HCT116 (cell line): Measurements from ENCODE around the gene SEC23A. TPM values are rescaled to one million over a fixed set of nuclear protein-coding genes. Genes with fewer than 3 reads are reported as not detected.
A peak's percentile ranks its signal among the peaks of the same experiment; 100 is the strongest.
"Not testable (repeated sequence)": the region's sequence is repeated elsewhere in the genome, so short reads cannot be mapped to it uniquely, and the experiment has no call there.

Source experiments
- ATAC-seq: fragments of 200-7000 bp; cut with Tn5 transposase; 2 replicates; pipeline ENCODE4 v1.9.1; 2020; ENCODE audit warnings: mild to moderate bottlenecking, moderate library complexity
- BruUV-seq: library from RNA; stranded (reverse); fragments of 400-500 nt; replicated peaks from 2 replicates; lab custom pipeline; 2021; lab: Mats Ljungman, UMichigan
- CTCF ChIA-PET: fragments of 300-600 bp; sonication (Branson Sonifier 250); formaldehyde crosslinking; loops from one replicate; lab custom pipeline; 2021; ENCODE audit warnings: antibody characterized with exemption; lab: Charles Lee
- POLR2A ChIA-PET: fragments of 300-600, 350-600 bp; sonication (Branson Sonifier 250); formaldehyde crosslinking; loops from one replicate; lab custom pipeline; 2021; ENCODE audit warnings: antibody characterized with exemption; lab: Charles Lee
- RAD21 ChIA-PET, 2 experiments: fragments of 300-600 bp; sonication (Branson Sonifier 250); formaldehyde crosslinking; loops; one replicate each; lab custom pipeline; 2023; ENCODE audit warnings: low total read pairs in 2 of 2; ENCODE audit not compliant: uncharacterized antibody in 2 of 2, unreplicated experiment in 2 of 2, low non-redundant PET in 1 of 2; lab: Charles Lee
- DNase-seq: peaks from one replicate; pipeline ENCODE4 v3.0.0-alpha.2; 2010; ENCODE audit warnings: low read depth, low spot score
- H2AFZ ChIP-seq: fragments of 200-600 bp; shearing (Covaris generic), sonication (generic); 2 replicates; pipeline ENCODE4 v1.6.1; 2017; ENCODE audit warnings: low read depth, mixed run types, mixed read lengths, antibody characterized with exemption, low read length; ENCODE audit not compliant: poor library complexity, severe bottlenecking
- H3K27ac ChIP-seq: 2 replicates; pipeline ENCODE4 v1.5.1; 2012; ENCODE audit warnings: low read depth, low read length
- H3K27me3 ChIP-seq: fragments of 200-600 bp; sonication (generic); 2 replicates; pipeline ENCODE4 v1.6.1; 2016; ENCODE audit warnings: mixed run types, low read length, mixed read lengths; ENCODE audit not compliant: insufficient read depth
- H3K36me3 ChIP-seq, 2 experiments: fragments of 200-500 bp in 1 of 2; fragments of 200-600 bp in 1 of 2; sonication (Bioruptor generic) in 1 of 2; sonication (generic) in 1 of 2; 2 replicates each; pipeline versions ENCODE4 v1.5.1 to v1.6.1; 2014 to 2016; ENCODE audit warnings: low read length in 2 of 2, inconsistent platforms in 1 of 2, mixed read lengths in 1 of 2, mixed run types in 1 of 2; ENCODE audit not compliant: insufficient read depth in 2 of 2, control insufficient read depth in 1 of 2
- H3K4me1 ChIP-seq, 2 experiments: fragments of 200-600 bp in 1 of 2; sonication (generic) in 1 of 2; 2 replicates each; pipeline versions ENCODE4 v1.5.1 to v1.6.1; 2012 to 2017; ENCODE audit warnings: low read length in 2 of 2, inconsistent platforms in 1 of 2, mild to moderate bottlenecking in 1 of 2, mixed read lengths in 1 of 2, mixed run types in 1 of 2, moderate library complexity in 1 of 2; ENCODE audit not compliant: insufficient read depth in 2 of 2, control insufficient read depth in 1 of 2
- H3K4me2 ChIP-seq: fragments of 200-600 bp; sonication (generic); 2 replicates; pipeline ENCODE4 v1.6.1; 2017; ENCODE audit warnings: mixed run types, low read length, mixed read lengths
- H3K4me3 ChIP-seq, 2 experiments: fragments of 200-600 bp in 1 of 2; sonication (generic) in 1 of 2; replicated peaks in 1 of 2; 2 replicates each; pipeline ENCODE4 v1.5.1; 2011 to 2016; ENCODE audit warnings: low read length in 2 of 2, control low read depth in 1 of 2, low read depth in 1 of 2, mild to moderate bottlenecking in 1 of 2, mixed read lengths in 1 of 2, mixed run types in 1 of 2
- H3K79me2 ChIP-seq: fragments of 200-600 bp; sonication (generic); 2 replicates; pipeline ENCODE4 v1.6.1; 2017; ENCODE audit warnings: mild to moderate bottlenecking, mixed run types, low read length, moderate library complexity, mixed read lengths; ENCODE audit not compliant: insufficient read depth
- H3K9ac ChIP-seq: fragments of 200-600 bp; sonication (generic); 2 replicates; pipeline ENCODE4 v1.6.1; 2016; ENCODE audit warnings: low read length, mixed read lengths
- H3K9me2 ChIP-seq: fragments of 200-600 bp; sonication (generic), shearing (Covaris generic); 2 replicates; pipeline ENCODE4 v1.6.1; 2017; ENCODE audit warnings: mixed run types, mild to moderate bottlenecking, moderate library complexity; ENCODE audit not compliant: insufficient read depth
- H3K9me3 ChIP-seq, 2 experiments: fragments of 200-500 bp in 1 of 2; fragments of 200-600 bp in 1 of 2; sonication (Bioruptor generic) in 1 of 2; sonication (generic) in 1 of 2; 2 replicates each; pipeline ENCODE4 v1.6.1; 2014 to 2017; ENCODE audit warnings: low read length in 2 of 2, mixed read lengths in 2 of 2, inconsistent platforms in 1 of 2, low read depth in 1 of 2, mild to moderate bottlenecking in 1 of 2, mixed run types in 1 of 2, moderate library complexity in 1 of 2; ENCODE audit not compliant: control insufficient read depth in 1 of 2, insufficient read depth in 1 of 2
- H4K20me1 ChIP-seq: fragments of 200-600 bp; sonication (generic), shearing (Covaris generic); 2 replicates; pipeline ENCODE4 v1.6.1; 2017; ENCODE audit warnings: mixed run types, mild to moderate bottlenecking, moderate library complexity; ENCODE audit not compliant: insufficient read depth
- EGR1 ChIP-seq: IDR thresholded peaks from 2 replicates; pipeline ENCODE4 v1.6.1; 2012; ENCODE audit warnings: low read depth
- EZH2 ChIP-seq: fragments of 200-600 bp; sonication (generic); IDR thresholded peaks from 2 replicates; pipeline ENCODE4 v1.6.1; 2017; ENCODE audit warnings: antibody characterized with exemption, mixed run types
- EZH2phosphoT487 ChIP-seq: fragments of 200-600 bp; IDR thresholded peaks from 2 replicates; pipeline ENCODE4 v1.6.1; 2018; ENCODE audit warnings: antibody characterized with exemption, borderline replicate concordance
- POLR2AphosphoS5 ChIP-seq: IDR thresholded peaks from 2 replicates; pipeline ENCODE4 v1.6.1; 2011; ENCODE audit warnings: mild to moderate bottlenecking, low read depth, low read length, moderate library complexity
- RAD21 ChIP-seq: IDR thresholded peaks from 2 replicates; pipeline ENCODE4 v1.6.1; 2012; ENCODE audit warnings: low read depth, mild to moderate bottlenecking
- YY1 ChIP-seq: IDR thresholded peaks from 2 replicates; pipeline ENCODE4 v1.6.1; 2011; ENCODE audit warnings: low read length, low read depth, moderate library complexity, mild to moderate bottlenecking; ENCODE audit not compliant: insufficient replicate concordance; ENCODE audit errors: extremely low read depth
- ZFX ChIP-seq: fragments of 450-650 bp; IDR thresholded peaks from 2 replicates; pipeline ENCODE4 v1.6.1; 2017
- ZNF274 ChIP-seq: fragments of 200-500 bp; sonication (Bioruptor generic); IDR thresholded peaks from 2 replicates; pipeline ENCODE4 v1.6.1; 2014; ENCODE audit warnings: mild to moderate bottlenecking, low read depth, low read length, inconsistent platforms
- intact Hi-C: fragments of 100-400 bp; cut with micrococcal nuclease; formaldehyde crosslinking; loops from 2 replicates; pipeline ENCODE4 v1.10.0; 2022
- total RNA-seq: library from RNA; stranded (reverse); gene quantifications from one replicate; pipeline ENCODE4 v1.2.1, GENCODE V29; 2021; ENCODE audit not compliant: unreplicated experiment
- TF ChIP-seq, protein P1 (sequence below): IDR thresholded peaks from 2 replicates; pipeline ENCODE4 v1.6.1; 2012
- TF ChIP-seq, protein P2 (sequence below), 3 experiments: fragments of 200-600 bp in 1 of 3; sonication (generic) in 1 of 3; IDR thresholded peaks in 2 of 3; conservative IDR thresholded peaks in 1 of 3; 2 replicates each; pipeline ENCODE4 v1.5.1; 2012 to 2017; ENCODE audit warnings: low read depth in 2 of 3, low read length in 2 of 3, antibody characterized with exemption in 1 of 3, borderline replicate concordance in 1 of 3, control low read depth in 1 of 3, mild to moderate bottlenecking in 1 of 3, mixed read lengths in 1 of 3, mixed run types in 1 of 3, moderate library complexity in 1 of 3; ENCODE audit not compliant: insufficient read depth in 1 of 3

Gene SEC23A
- total RNA-seq, 1 experiment from 2014 or later = 81.7 TPM

DNA sequence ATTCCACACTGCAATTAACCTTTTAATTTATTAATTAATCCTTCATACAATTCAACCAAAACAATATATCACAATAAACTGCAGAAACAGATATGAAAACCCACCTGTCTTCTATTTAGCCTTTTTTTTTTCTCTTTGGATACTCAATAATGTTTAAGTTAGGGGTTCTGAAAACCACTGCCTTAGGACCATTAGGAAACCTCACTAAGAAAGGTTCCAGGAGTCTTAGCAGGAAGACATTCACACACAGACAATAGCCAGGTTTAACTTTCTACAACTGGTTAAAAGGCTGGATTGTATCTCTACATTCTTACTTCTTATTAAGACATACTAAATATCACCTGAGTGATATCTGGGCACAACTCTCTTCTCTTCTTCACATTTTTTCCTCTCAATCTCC, 3.3 kb downstream of the SEC23A start:
- no peak overlapping the region for H3K4me3 ChIP-seq
- BruUV-seq = TSS peak; percentile 11

DNA sequence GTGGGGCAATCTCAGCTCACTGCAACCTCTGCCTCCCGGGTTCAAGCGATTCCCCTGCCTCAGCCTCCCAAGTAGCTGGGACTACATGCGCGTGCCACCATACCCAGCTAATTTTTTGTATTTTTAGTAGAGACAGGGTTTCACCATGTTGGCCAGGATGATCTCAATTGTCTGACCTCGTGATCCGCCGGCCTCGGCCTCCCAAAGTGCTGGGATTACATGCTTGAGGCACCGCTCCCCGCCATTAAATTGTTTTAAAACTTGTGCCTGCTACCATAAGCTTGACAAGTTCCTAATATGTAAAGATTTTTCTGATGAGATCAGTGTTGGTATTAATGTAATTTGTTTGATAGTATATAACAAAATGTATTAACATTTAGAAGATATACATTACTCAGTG, 3.8 kb downstream of the SEC23A start:
- peaks cover 0 to 14% of the 10 kb centered on the region in 2 experiments; a peak in 3 of 4 replicates for H3K4me1 ChIP-seq
- H3K4me3 ChIP-seq, BruUV-seq, DNase-seq, H3K9me3 ChIP-seq, ATAC-seq, H3K27ac ChIP-seq, H3K36me3 ChIP-seq, RAD21 ChIA-PET, H3K4me2 ChIP-seq, CTCF ChIA-PET, intact Hi-C loops, H3K9me2 ChIP-seq, H3K27me3 ChIP-seq, H3K9ac ChIP-seq, H2AFZ ChIP-seq, H4K20me1 ChIP-seq, POLR2A ChIA-PET: not testable (repeated sequence)
- H3K79me2 ChIP-seq = peaks cover 91% of the 10 kb centered on the region

More for the DNA sequence above, 3.3 kb downstream of the SEC23A start:
- intact Hi-C loops = no loop called here
- ChIA-PET POLR2A (no interaction called here), CTCF (no interaction called here), RAD21 (no interaction called here)
- Histone ChIP-seq H3K4me2 (no peak overlapping the region), H3K79me2 (peaks cover 87% of the 10 kb centered on the region), H3K4me1 (peaks cover 5 to 19% of the 10 kb centered on the region in 2 experiments; a peak in 3 of 4 replicates), H3K9me2 (no peaks in the 10 kb centered on the region), H3K27ac (no peak overlapping the region), H3K27me3 (no peaks in the 10 kb centered on the region), H3K9ac (no peak overlapping the region), H3K9me3 (no peaks in the 10 kb centered on the region), H4K20me1 (no peaks in the 10 kb centered on the region), H2AFZ (no peak overlapping the region), H3K36me3 (peaks cover 3 to 4% of the 10 kb centered on the region in 2 experiments; a peak in 2 of 4 replicates)
- ATAC-seq (no peak), DNase-seq (no peak)
- no peak for TF ChIP-seq EZH2phosphoT487
- TF ChIP-seq POLR2AphosphoS5 = no peak
- TF ChIP-seq ZFX = no peak
- no peak for TF ChIP-seq YY1
- TF ChIP-seq EGR1 = no peak
- TF ChIP-seq, protein P1, sequence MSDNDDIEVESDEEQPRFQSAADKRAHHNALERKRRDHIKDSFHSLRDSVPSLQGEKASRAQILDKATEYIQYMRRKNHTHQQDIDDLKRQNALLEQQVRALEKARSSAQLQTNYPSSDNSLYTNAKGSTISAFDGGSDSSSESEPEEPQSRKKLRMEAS = no peak
- TF ChIP-seq EZH2 = no peak
- TF ChIP-seq ZNF274 = no peak
- TF ChIP-seq, protein P2, sequence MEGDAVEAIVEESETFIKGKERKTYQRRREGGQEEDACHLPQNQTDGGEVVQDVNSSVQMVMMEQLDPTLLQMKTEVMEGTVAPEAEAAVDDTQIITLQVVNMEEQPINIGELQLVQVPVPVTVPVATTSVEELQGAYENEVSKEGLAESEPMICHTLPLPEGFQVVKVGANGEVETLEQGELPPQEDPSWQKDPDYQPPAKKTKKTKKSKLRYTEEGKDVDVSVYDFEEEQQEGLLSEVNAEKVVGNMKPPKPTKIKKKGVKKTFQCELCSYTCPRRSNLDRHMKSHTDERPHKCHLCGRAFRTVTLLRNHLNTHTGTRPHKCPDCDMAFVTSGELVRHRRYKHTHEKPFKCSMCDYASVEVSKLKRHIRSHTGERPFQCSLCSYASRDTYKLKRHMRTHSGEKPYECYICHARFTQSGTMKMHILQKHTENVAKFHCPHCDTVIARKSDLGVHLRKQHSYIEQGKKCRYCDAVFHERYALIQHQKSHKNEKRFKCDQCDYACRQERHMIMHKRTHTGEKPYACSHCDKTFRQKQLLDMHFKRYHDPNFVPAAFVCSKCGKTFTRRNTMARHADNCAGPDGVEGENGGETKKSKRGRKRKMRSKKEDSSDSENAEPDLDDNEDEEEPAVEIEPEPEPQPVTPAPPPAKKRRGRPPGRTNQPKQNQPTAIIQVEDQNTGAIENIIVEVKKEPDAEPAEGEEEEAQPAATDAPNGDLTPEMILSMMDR (IDR thresholded peaks at IDR 0.05 in 2 of 3, conservative IDR thresholded peaks at IDR 0.05 in 1 of 3; ENCODE audit: borderline replicate concordance in 1 of 3, insufficient read depth in 1 of 3, low read depth in 2 of 3, low read length in 2 of 3) = no peak
- no peak for TF ChIP-seq RAD21
